ENCODE data around the gene SBK3.
"Not testable (repeated sequence)": the region's sequence is repeated elsewhere in the genome, so short reads cannot be mapped to it uniquely, and the experiment has no call there.

SBK3 gene

GRCh38 chr19:55545443-55545842, at the start of gene SBK3:
TSS of gene SBK3 (minus strand) at chr19:55545543. CDS start at chr19:55545543, 0 bp downstream.
- no peak for DNase-seq

- DNase-seq = no peak
Measured at GRCh38 chr19:55593096-55593772, 47.9 kb upstream of the SBK3 start.

- DNase-seq = no peak
Measured at GRCh38 chr19:55592391-55593090, 47.2 kb upstream of the SBK3 start.

GRCh38 chr19:55591555-55591954, 46.2 kb upstream of the SBK3 start:
- peak in 1 of 2 experiments; percentile 35 for DNase-seq

- DNase-seq = peak in 1 of 2 experiments; percentile 52
Measured at GRCh38 chr19:55590617-55591016, 45.3 kb upstream of the SBK3 start.

- DNase-seq = no peak
Measured at GRCh38 chr19:55590109-55590508, 44.8 kb upstream of the SBK3 start.

GRCh38 chr19:55588738-55589137, 43.4 kb upstream of the SBK3 start:
- DNase-seq = no peak

- DNase-seq = peak; percentile 96 to 99
Measured at GRCh38 chr19:55586976-55587668, 41.8 kb upstream of the SBK3 start.

GRCh38 chr19:55585658-55586339, 40.5 kb upstream of the SBK3 start:
- DNase-seq = peak; percentile 52 to 90

- no peak for DNase-seq
Measured at GRCh38 chr19:55584871-55585270, 39.5 kb upstream of the SBK3 start.

GRCh38 chr19:55583897-55584296, 38.6 kb upstream of the SBK3 start:
- DNase-seq = not testable (repeated sequence)

GRCh38 chr19:55582284-55582683, 36.9 kb upstream of the SBK3 start:
- DNase-seq = not testable (repeated sequence)

GRCh38 chr19:55581823-55582223, 36.5 kb upstream of the SBK3 start:
- DNase-seq = no peak

- no peak for DNase-seq
Measured at GRCh38 chr19:55581145-55581822, 35.9 kb upstream of the SBK3 start.

- DNase-seq = peak; percentile 81 to 95
Measured at GRCh38 chr19:55580628-55581144, 35.3 kb upstream of the SBK3 start, which contains the start of gene ZNF579. TSS of gene ZNF579 (minus strand) at chr19:55580848. CDS start at chr19:55579639, 1,209 bp downstream.

GRCh38 chr19:55579766-55580621, 34.7 kb upstream of the SBK3 start:
- DNase-seq = peak in 1 of 2 experiments; percentile 56

GRCh38 chr19:55578761-55579747, 33.7 kb upstream of the SBK3 start:
- no peak for DNase-seq

GRCh38 chr19:55578031-55578760, 32.9 kb upstream of the SBK3 start:
- DNase-seq = no peak

GRCh38 chr19:55576746-55577145, 31.4 kb upstream of the SBK3 start:
- DNase-seq = no peak
